H9 (cell line): ENCODE results near the gene GABRD. TPM values are rescaled to one million over a fixed set of nuclear protein-coding genes. Genes with fewer than 3 reads are reported as not detected.

ENCODE experiments used
- DNase-seq: peaks from one replicate; pipeline ENCODE4 v3.0.0-alpha.2; 2017
- H2AFZ ChIP-seq: one replicate; pipeline ENCODE4 v1.6.1; 2013; ENCODE audit warnings: mild to moderate bottlenecking, low read length, control low read depth, moderate library complexity
- H2AK5ac ChIP-seq: 2 replicates; pipeline ENCODE4 v1.6.1; 2013; ENCODE audit warnings: low read length, control low read depth, mixed read lengths; ENCODE audit not compliant: insufficient read length
- H2BK120ac ChIP-seq: one replicate; pipeline ENCODE4 v1.6.1; 2013; ENCODE audit warnings: low read depth, mild to moderate bottlenecking, low read length, control low read depth, inconsistent platforms; ENCODE audit not compliant: poor library complexity, severe bottlenecking
- H2BK12ac ChIP-seq: 2 replicates; pipeline ENCODE4 v1.6.1; 2013; ENCODE audit warnings: low read length, control low read depth, mixed read lengths, low read depth; ENCODE audit not compliant: insufficient read length
- H2BK15ac ChIP-seq: 2 replicates; pipeline ENCODE4 v1.6.1; 2013; ENCODE audit warnings: low read depth, low read length, control low read depth
- H2BK20ac ChIP-seq: one replicate; pipeline ENCODE4 v1.6.1; 2013; ENCODE audit warnings: low read depth, mild to moderate bottlenecking, low read length, control low read depth, inconsistent platforms; ENCODE audit not compliant: poor library complexity, severe bottlenecking
- H2BK5ac ChIP-seq: 2 replicates; pipeline ENCODE4 v1.6.1; 2013; ENCODE audit warnings: low read length, control low read depth, mixed read lengths; ENCODE audit not compliant: insufficient read length
- H3K14ac ChIP-seq: 2 replicates; pipeline ENCODE4 v1.6.1; 2013; ENCODE audit warnings: low read length, control low read depth; ENCODE audit not compliant: insufficient read depth
- H3K18ac ChIP-seq: 2 replicates; pipeline ENCODE4 v1.6.1; 2013; ENCODE audit warnings: low read depth, mild to moderate bottlenecking, mixed read lengths, low read length, control low read depth; ENCODE audit not compliant: insufficient read length
- H3K23ac ChIP-seq: 2 replicates; pipeline ENCODE4 v1.6.1; 2013; ENCODE audit warnings: low read length, control low read depth, mixed read lengths, low read depth; ENCODE audit not compliant: insufficient read length
- H3K23me2 ChIP-seq: 2 replicates; pipeline ENCODE4 v1.6.1; 2013; ENCODE audit warnings: low read depth, mild to moderate bottlenecking, mixed read lengths, low read length, control low read depth; ENCODE audit not compliant: insufficient read length, poor library complexity, severe bottlenecking
- H3K27ac ChIP-seq: 2 replicates; pipeline ENCODE4 v1.5.1; 2013; ENCODE audit warnings: low read length, control low read depth, mixed read lengths, low read depth; ENCODE audit not compliant: insufficient read length
- H3K27me3 ChIP-seq: 2 replicates; pipeline ENCODE4 v1.6.1; 2013; ENCODE audit warnings: low read length, control low read depth, inconsistent platforms; ENCODE audit not compliant: insufficient read depth
- H3K4ac ChIP-seq: 2 replicates; pipeline ENCODE4 v1.6.1; 2013; ENCODE audit warnings: low read depth, mild to moderate bottlenecking, control low read depth, inconsistent platforms, low read length, moderate library complexity
- H3K4me1 ChIP-seq: 2 replicates; pipeline ENCODE4 v1.6.1; 2013; ENCODE audit warnings: low read length, control low read depth, inconsistent platforms; ENCODE audit not compliant: insufficient read depth
- H3K4me2 ChIP-seq: 2 replicates; pipeline ENCODE4 v1.6.1; 2013; ENCODE audit warnings: low read length, control low read depth, mixed read lengths; ENCODE audit not compliant: insufficient read length, insufficient read depth
- H3K56ac ChIP-seq: 2 replicates; pipeline ENCODE4 v1.6.1; 2013; ENCODE audit warnings: low read depth, mild to moderate bottlenecking, mixed read lengths, low read length, control low read depth; ENCODE audit not compliant: insufficient read length
- H3K79me1 ChIP-seq: 2 replicates; pipeline ENCODE4 v1.6.1; 2013; ENCODE audit warnings: low read depth, mild to moderate bottlenecking, moderate library complexity, low read length, control low read depth, inconsistent platforms; ENCODE audit not compliant: insufficient read depth, poor library complexity, severe bottlenecking
- H3K79me2 ChIP-seq: 2 replicates; pipeline ENCODE4 v1.6.1; 2013; ENCODE audit warnings: low read length, control low read depth, inconsistent platforms; ENCODE audit not compliant: insufficient read depth
- H3K9ac ChIP-seq: 2 replicates; pipeline ENCODE4 v1.6.1; 2013; ENCODE audit warnings: low read length, control low read depth, mixed read lengths; ENCODE audit not compliant: insufficient read length; ENCODE audit errors: extremely low read depth
- H3K9me3 ChIP-seq: one replicate; pipeline ENCODE4 v1.6.1; 2013; ENCODE audit warnings: low read depth, low read length, inconsistent platforms; ENCODE audit not compliant: control insufficient read depth
- H3T11ph ChIP-seq: one replicate; pipeline ENCODE4 v1.6.1; 2013; ENCODE audit warnings: mild to moderate bottlenecking, low read length, control low read depth, inconsistent platforms
- H4K20me1 ChIP-seq: one replicate; pipeline ENCODE4 v1.6.1; 2013; ENCODE audit not compliant: control insufficient read depth, insufficient read length, insufficient read depth
- H4K5ac ChIP-seq: 2 replicates; pipeline ENCODE4 v1.6.1; 2013; ENCODE audit warnings: low read depth, mild to moderate bottlenecking, mixed read lengths, low read length, control low read depth; ENCODE audit not compliant: insufficient read length
- H4K8ac ChIP-seq: replicated peaks from 2 replicates; pipeline ENCODE4 v1.6.1; 2013; ENCODE audit warnings: low read length, control low read depth, mixed read lengths, low read depth; ENCODE audit not compliant: insufficient read length
- H4K91ac ChIP-seq: 2 replicates; pipeline ENCODE4 v1.6.1; 2013; ENCODE audit warnings: low read depth, mild to moderate bottlenecking, moderate library complexity, mixed read lengths, low read length, control low read depth; ENCODE audit not compliant: insufficient read length
- H3K27ac Mint-ChIP-seq, 3 experiments: 2 replicates in 2 of 3; 3 replicates in 1 of 3; pipeline ENCODE4 v1.8.0; 2020 to 2021; ENCODE audit warnings: mixed read lengths in 3 of 3, mild to moderate bottlenecking in 1 of 3, moderate library complexity in 1 of 3
- H3K27me3 Mint-ChIP-seq: 2 replicates; pipeline ENCODE4 v1.8.0; 2021; ENCODE audit warnings: low read depth, mild to moderate bottlenecking, moderate library complexity, mixed read lengths
- H3K36me3 Mint-ChIP-seq, 3 experiments: 2 replicates in 2 of 3; 3 replicates in 1 of 3; pipeline ENCODE4 v1.8.0; 2020 to 2021; ENCODE audit warnings: low read depth in 3 of 3, mixed read lengths in 3 of 3; ENCODE audit not compliant: insufficient read depth in 1 of 3
- H3K4me1 Mint-ChIP-seq, 2 experiments: 2 replicates each; pipeline ENCODE4 v1.8.0; 2020; ENCODE audit warnings: mixed read lengths in 2 of 2
- H3K4me3 Mint-ChIP-seq, 2 experiments: 2 replicates in 1 of 2; 3 replicates in 1 of 2; pipeline ENCODE4 v1.8.0; 2020 to 2021; ENCODE audit warnings: mild to moderate bottlenecking in 2 of 2, mixed read lengths in 2 of 2, moderate library complexity in 1 of 2
- H3K9me3 Mint-ChIP-seq, 2 experiments: 2 replicates in 1 of 2; 3 replicates in 1 of 2; pipeline ENCODE4 v1.8.0; 2020; ENCODE audit warnings: mild to moderate bottlenecking in 2 of 2, mixed read lengths in 2 of 2, moderate library complexity in 1 of 2
- WGBS: extraction: QIAGEN DNeasy Blood & Tissue Kit; methylation state at CpG from one replicate; pipeline ENCODE4 v1.1.7; 2013; ENCODE audit warnings: missing lambda C conversion rate, low lambda C conversion rate, mixed read lengths; ENCODE audit not compliant: insufficient read length; ENCODE audit errors: extremely low coverage; 5-methylcytosine and 5-hydroxymethylcytosine counted together
- total RNA-seq: library from RNA; stranded (reverse); gene quantifications from 2 replicates; pipeline ENCODE4 v1.2.1, GENCODE V29; 2021
- TF ChIP-seq, protein P1 (sequence below): fragments of 200-600 bp; sonication (generic); conservative IDR thresholded peaks from 3 replicates; pipeline ENCODE4 v1.8.0; 2021; ENCODE audit warnings: antibody characterized with exemption, mild to moderate bottlenecking

GABRD gene
- total RNA-seq, 1 experiment from 2014 or later = 0.59 TPM

DNA sequence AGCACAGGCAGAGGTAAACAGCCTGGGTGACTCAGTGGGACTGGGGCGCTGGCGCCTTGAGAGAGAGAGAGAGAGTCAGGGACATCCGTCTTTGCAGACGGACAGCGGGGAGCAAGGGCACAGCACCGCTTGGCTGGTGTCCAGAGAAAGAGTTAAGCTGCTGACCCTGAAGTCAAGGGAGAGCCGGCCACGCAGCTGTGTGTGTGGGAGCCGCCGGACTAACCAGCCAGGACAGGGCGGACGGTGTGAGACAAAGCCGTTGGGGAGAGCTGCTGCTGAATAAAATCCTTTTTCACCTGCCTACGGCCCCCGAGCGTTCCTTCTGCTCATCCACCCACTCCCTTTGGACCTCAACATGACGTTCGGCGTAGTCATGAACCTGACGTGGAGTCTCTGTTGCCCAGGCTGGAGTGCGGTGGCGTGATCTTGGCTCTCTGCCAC lies 30.0 kb upstream of the GABRD start:
- no peak overlapping the region for H3T11ph ChIP-seq
- no peak overlapping the region for H3K18ac ChIP-seq
- no peaks in the 10 kb centered on the region for H3K79me2 ChIP-seq
- peaks cover 1% of the 10 kb centered on the region; the same call in 1 of the 2 replicates for H3K27me3 Mint-ChIP-seq
- H3K4me1 Mint-ChIP-seq = peaks cover 7 to 17% of the 10 kb centered on the region in 2 experiments
- H3K14ac ChIP-seq = no peak overlapping the region
- no peak overlapping the region for H2BK12ac ChIP-seq
- H3K9me3 Mint-ChIP-seq = no peaks in the 10 kb centered on the region
- no peak overlapping the region for H3K27ac Mint-ChIP-seq
- no peak overlapping the region for H4K5ac ChIP-seq
- no peaks in the 10 kb centered on the region for H3K23me2 ChIP-seq
- H2AK5ac ChIP-seq = no peak overlapping the region
- no peak overlapping the region for H4K8ac ChIP-seq
- no peak overlapping the region for H3K4me2 ChIP-seq
- no peaks in the 10 kb centered on the region for H3K9me3 ChIP-seq
- no peak overlapping the region for H3K56ac ChIP-seq
- H3K79me1 ChIP-seq = no peaks in the 10 kb centered on the region
- no peak overlapping the region for H2AFZ ChIP-seq
- H3K4ac ChIP-seq = no peak overlapping the region
- no peak overlapping the region for H3K9ac ChIP-seq
- TF ChIP-seq, protein P1, sequence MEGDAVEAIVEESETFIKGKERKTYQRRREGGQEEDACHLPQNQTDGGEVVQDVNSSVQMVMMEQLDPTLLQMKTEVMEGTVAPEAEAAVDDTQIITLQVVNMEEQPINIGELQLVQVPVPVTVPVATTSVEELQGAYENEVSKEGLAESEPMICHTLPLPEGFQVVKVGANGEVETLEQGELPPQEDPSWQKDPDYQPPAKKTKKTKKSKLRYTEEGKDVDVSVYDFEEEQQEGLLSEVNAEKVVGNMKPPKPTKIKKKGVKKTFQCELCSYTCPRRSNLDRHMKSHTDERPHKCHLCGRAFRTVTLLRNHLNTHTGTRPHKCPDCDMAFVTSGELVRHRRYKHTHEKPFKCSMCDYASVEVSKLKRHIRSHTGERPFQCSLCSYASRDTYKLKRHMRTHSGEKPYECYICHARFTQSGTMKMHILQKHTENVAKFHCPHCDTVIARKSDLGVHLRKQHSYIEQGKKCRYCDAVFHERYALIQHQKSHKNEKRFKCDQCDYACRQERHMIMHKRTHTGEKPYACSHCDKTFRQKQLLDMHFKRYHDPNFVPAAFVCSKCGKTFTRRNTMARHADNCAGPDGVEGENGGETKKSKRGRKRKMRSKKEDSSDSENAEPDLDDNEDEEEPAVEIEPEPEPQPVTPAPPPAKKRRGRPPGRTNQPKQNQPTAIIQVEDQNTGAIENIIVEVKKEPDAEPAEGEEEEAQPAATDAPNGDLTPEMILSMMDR = no peak
- 0 out of 5 replicates have a peak overlapping the region, but pooled peaks of 1 of the 2 experiments have one; percentile 22 for H3K4me3 Mint-ChIP-seq
- no peak overlapping the region for H3K27ac ChIP-seq
- DNase-seq = no peak
- no peak overlapping the region for H2BK15ac ChIP-seq
- no peak overlapping the region for H4K91ac ChIP-seq
- no peak overlapping the region for H3K23ac ChIP-seq
- H2BK120ac ChIP-seq = no peak overlapping the region
- H2BK20ac ChIP-seq = no peak overlapping the region
- WGBS = no CpG with 5 or more reads among the region's 22 CpGs
- H3K36me3 Mint-ChIP-seq = no peaks in the 10 kb centered on the region
- no peaks in the 10 kb centered on the region for H4K20me1 ChIP-seq
- no peak overlapping the region for H2BK5ac ChIP-seq
- no peaks in the 10 kb centered on the region; the same call in 1 of the 2 replicates for H3K4me1 ChIP-seq
- H3K27me3 ChIP-seq = no peaks in the 10 kb centered on the region
